ENCODE data around the gene ANKDD1B.

DNA sequence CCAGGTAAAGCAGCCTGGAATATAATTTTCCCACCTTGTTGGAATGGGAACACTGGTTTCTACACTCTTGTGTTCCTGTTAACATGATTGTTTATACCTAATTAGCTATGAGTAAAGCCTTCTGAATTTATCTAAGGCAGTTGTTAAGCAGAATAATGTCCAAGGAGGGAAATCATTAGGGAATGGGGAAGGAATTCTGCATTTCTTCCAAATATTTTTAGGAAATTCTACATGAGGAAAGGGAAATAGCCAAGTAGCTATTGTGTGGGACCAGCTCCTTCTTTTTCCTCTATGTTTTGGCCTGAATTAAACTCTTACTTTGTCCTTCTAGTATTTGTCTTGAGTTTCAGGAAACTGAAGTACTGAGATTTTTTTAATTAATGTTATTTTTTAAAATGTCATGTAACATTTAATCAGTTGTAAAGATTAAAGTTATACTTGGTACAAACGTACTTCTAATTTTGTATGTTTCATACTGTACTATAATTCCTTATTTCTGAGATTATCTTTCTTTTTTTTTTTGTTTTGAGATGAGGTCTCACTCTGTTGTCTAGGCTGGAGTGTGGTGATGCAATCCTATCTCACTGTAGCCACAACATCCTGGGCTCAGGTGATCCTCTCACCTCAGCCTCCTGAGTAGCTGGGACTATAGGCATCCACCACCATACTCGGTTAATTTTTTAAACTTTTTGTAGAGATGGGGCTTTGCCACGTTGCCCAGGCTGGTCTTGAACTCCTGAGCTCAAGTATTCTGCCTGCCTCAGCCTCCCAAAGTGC, 28.5 kb downstream of the ANKDD1B start:
- TF ChIP-seq, protein P1, sequence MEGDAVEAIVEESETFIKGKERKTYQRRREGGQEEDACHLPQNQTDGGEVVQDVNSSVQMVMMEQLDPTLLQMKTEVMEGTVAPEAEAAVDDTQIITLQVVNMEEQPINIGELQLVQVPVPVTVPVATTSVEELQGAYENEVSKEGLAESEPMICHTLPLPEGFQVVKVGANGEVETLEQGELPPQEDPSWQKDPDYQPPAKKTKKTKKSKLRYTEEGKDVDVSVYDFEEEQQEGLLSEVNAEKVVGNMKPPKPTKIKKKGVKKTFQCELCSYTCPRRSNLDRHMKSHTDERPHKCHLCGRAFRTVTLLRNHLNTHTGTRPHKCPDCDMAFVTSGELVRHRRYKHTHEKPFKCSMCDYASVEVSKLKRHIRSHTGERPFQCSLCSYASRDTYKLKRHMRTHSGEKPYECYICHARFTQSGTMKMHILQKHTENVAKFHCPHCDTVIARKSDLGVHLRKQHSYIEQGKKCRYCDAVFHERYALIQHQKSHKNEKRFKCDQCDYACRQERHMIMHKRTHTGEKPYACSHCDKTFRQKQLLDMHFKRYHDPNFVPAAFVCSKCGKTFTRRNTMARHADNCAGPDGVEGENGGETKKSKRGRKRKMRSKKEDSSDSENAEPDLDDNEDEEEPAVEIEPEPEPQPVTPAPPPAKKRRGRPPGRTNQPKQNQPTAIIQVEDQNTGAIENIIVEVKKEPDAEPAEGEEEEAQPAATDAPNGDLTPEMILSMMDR (IDR thresholded peaks at IDR 0.05 in 8 of 11, conservative IDR thresholded peaks at IDR 0.05 in 3 of 11) = no peak
- TF ChIP-seq POLR2AphosphoS5 (IDR thresholded peaks at IDR 0.05) = no peak
